H7 (cell line): ENCODE data around the gene DGLUCY. TPM values are rescaled to one million over a fixed set of nuclear protein-coding genes. Genes with fewer than 3 reads are reported as not detected.

Experiments used
- DNase-seq: peaks from one replicate; pipeline ENCODE4 v3.0.0; 2012
- H3K27me3 ChIP-seq: 2 replicates; pipeline ENCODE4 v1.6.0; 2011; ENCODE audit warnings: mild to moderate bottlenecking, low read length; ENCODE audit not compliant: control insufficient read depth, insufficient read depth
- H3K36me3 ChIP-seq: replicated peaks from 2 replicates; pipeline ENCODE4 v1.5.1; 2011; ENCODE audit warnings: low read length; ENCODE audit not compliant: control insufficient read depth, insufficient read depth
- H3K4me3 ChIP-seq: 2 replicates; pipeline ENCODE4 v1.5.1; 2011; ENCODE audit warnings: low read depth, mild to moderate bottlenecking, control low read depth, low read length, moderate library complexity; ENCODE audit not compliant: insufficient read depth
- total RNA-seq: library from RNA; depleted of rRNA; stranded (reverse); fragments of >200 nt; shearing (Covaris generic); gene quantifications from 2 replicates; pipeline ENCODE4 v1.2.3, GENCODE V29; 2014

DGLUCY gene
- total RNA-seq, 1 experiment from 2014 or later = 20.3 TPM

GRCh38 chr14:91138511-91139359, 24.9 kb downstream of the DGLUCY start:
- Histone ChIP-seq H3K27me3 (no peaks in the 10 kb centered on the region), H3K4me3 (no peak overlapping the region), H3K36me3 (no peaks in the 10 kb centered on the region)
- peak; percentile 58 for DNase-seq

- Histone ChIP-seq H3K36me3 (no peaks in the 10 kb centered on the region), H3K27me3 (no peaks in the 10 kb centered on the region), H3K4me3 (no peak overlapping the region)
- DNase-seq = no peak
Measured at GRCh38 chr14:91139776-91140175, 25.9 kb downstream of the DGLUCY start.

GRCh38 chr14:91140672-91141071, 26.8 kb downstream of the DGLUCY start:
- H3K4me3 ChIP-seq = no peak overlapping the region
- H3K36me3 ChIP-seq = no peaks in the 10 kb centered on the region; the same call in 1 of the 2 replicates
- peak; percentile 83 for DNase-seq
- H3K27me3 ChIP-seq = no peaks in the 10 kb centered on the region

- no peaks in the 10 kb centered on the region; the same call in 1 of the 2 replicates for H3K36me3 ChIP-seq
- DNase-seq = no peak
- no peak overlapping the region for H3K4me3 ChIP-seq
- H3K27me3 ChIP-seq = no peaks in the 10 kb centered on the region
Measured at GRCh38 chr14:91142214-91142668, 28.4 kb downstream of the DGLUCY start.

GRCh38 chr14:91143862-91144261, 30.0 kb downstream of the DGLUCY start:
- no peaks in the 10 kb centered on the region for H3K27me3 ChIP-seq
- H3K36me3 ChIP-seq = no peaks in the 10 kb centered on the region; the same call in 1 of the 2 replicates
- no peak for DNase-seq
- no peak overlapping the region for H3K4me3 ChIP-seq

GRCh38 chr14:91144425-91145145, 30.7 kb downstream of the DGLUCY start:
- Histone ChIP-seq H3K27me3 (no peaks in the 10 kb centered on the region), H3K4me3 (no peak overlapping the region), H3K36me3 (no peaks in the 10 kb centered on the region; the same call in 1 of the 2 replicates)
- DNase-seq = no peak

GRCh38 chr14:91145391-91146160, 31.7 kb downstream of the DGLUCY start:
- DNase-seq = no peak
- Histone ChIP-seq H3K4me3 (no peak overlapping the region), H3K27me3 (no peaks in the 10 kb centered on the region)

GRCh38 chr14:91146661-91147060, 32.8 kb downstream of the DGLUCY start:
- H3K36me3 ChIP-seq = no peaks in the 10 kb centered on the region; the same call in 1 of the 2 replicates
- no peaks in the 10 kb centered on the region for H3K27me3 ChIP-seq
- DNase-seq = no peak
- H3K4me3 ChIP-seq = no peak overlapping the region

More at GRCh38 chr14:91145391-91146160, 31.7 kb downstream of the DGLUCY start:
- H3K36me3 ChIP-seq = no peaks in the 10 kb centered on the region; the same call in 1 of the 2 replicates

- Histone ChIP-seq H3K36me3 (no peaks in the 10 kb centered on the region; the same call in 1 of the 2 replicates), H3K27me3 (no peaks in the 10 kb centered on the region), H3K4me3 (no peak overlapping the region)
- no peak for DNase-seq
Measured at GRCh38 chr14:91149462-91149861, 35.6 kb downstream of the DGLUCY start.

- H3K4me3 ChIP-seq = no peak overlapping the region
- no peaks in the 10 kb centered on the region for H3K36me3 ChIP-seq
- DNase-seq = no peak
- no peaks in the 10 kb centered on the region for H3K27me3 ChIP-seq
Measured at GRCh38 chr14:91152499-91152898, 38.6 kb downstream of the DGLUCY start.

GRCh38 chr14:91153360-91153759, 39.5 kb downstream of the DGLUCY start:
- no peaks in the 10 kb centered on the region for H3K36me3 ChIP-seq
- H3K27me3 ChIP-seq = no peaks in the 10 kb centered on the region
- no peak for DNase-seq
- H3K4me3 ChIP-seq = no peak overlapping the region

- H3K27me3 ChIP-seq = no peaks in the 10 kb centered on the region
- peaks cover 1% of the 10 kb centered on the region; the same call in 1 of the 2 replicates for H3K36me3 ChIP-seq
- DNase-seq = no peak
- no peak overlapping the region for H3K4me3 ChIP-seq
Measured at GRCh38 chr14:91154851-91155625, 41.2 kb downstream of the DGLUCY start.

- H3K4me3 ChIP-seq = no peak overlapping the region
- DNase-seq = no peak
- no peaks in the 10 kb centered on the region for H3K27me3 ChIP-seq
- peaks cover 4% of the 10 kb centered on the region for H3K36me3 ChIP-seq
Measured at GRCh38 chr14:91155626-91156089, 41.8 kb downstream of the DGLUCY start.
